PC-3 (cell line): ENCODE measurements around the gene HMX3.

ENCODE experiments used
- EZH2 ChIP-seq: fragments of 300-600 bp; sonication (generic); IDR thresholded peaks from one replicate; pipeline ENCODE4 v1.6.1; 2017; ENCODE audit warnings: antibody characterized with exemption, mild to moderate bottlenecking, low read length; ENCODE audit not compliant: unreplicated experiment
- EZH2phosphoT487 ChIP-seq: fragments of 300-600 bp; sonication (generic); IDR thresholded peaks from 2 replicates; pipeline ENCODE4 v1.6.1; 2018; ENCODE audit warnings: mild to moderate bottlenecking, antibody characterized with exemption, low read length, borderline replicate concordance
- TF ChIP-seq, protein P1 (sequence below): fragments of 300-600 bp; sonication (generic); conservative IDR thresholded peaks from 2 replicates; pipeline ENCODE4 v1.5.1; 2017; ENCODE audit warnings: antibody characterized with exemption, low read depth, mild to moderate bottlenecking, low read length

DNA sequence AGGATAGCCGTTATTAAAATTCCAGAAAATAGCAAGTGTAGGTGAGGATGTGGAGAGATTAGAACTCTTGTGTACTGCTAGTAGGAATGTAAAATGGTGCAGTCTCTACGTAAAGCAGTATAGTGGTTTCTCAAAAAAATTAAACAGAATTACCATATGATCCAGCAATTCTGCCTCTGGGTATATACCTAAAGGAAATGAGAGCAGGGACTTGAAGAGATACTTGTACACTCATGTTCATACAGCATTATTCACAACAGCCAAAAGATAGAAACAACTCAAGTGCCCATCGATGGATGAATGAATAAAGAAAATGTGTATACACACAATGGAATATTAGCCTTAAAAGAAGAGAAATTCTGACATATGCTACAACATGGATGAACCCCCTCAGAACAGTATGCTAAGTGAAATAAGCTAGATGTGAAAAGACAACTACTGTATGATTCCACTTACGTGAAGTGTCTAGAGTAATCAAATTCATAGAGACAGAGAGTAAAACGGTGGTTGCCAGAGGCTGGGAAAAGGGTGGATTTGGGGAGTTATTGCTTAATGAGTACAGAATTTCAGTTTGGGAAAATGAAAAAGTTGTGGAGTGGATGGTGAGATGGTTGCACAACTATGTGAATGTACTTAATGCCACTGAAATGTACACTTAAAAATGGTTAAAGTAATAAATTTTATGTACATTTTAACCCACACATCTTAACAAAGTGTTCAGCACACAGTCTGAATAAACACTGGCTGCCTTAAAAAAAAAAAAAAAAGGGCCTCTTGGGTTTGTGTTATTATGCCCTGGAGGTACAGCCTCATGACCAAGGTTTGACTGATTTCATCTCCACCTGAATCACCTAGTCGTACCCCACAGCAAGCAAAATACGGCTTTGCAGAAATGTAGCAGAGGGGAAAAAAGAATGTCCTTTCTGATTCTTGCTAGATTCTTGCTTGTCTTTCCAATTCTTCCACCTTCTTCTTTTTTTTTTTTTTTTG is 44.6 kb downstream of the HMX3 start:
- TF ChIP-seq, protein P1, sequence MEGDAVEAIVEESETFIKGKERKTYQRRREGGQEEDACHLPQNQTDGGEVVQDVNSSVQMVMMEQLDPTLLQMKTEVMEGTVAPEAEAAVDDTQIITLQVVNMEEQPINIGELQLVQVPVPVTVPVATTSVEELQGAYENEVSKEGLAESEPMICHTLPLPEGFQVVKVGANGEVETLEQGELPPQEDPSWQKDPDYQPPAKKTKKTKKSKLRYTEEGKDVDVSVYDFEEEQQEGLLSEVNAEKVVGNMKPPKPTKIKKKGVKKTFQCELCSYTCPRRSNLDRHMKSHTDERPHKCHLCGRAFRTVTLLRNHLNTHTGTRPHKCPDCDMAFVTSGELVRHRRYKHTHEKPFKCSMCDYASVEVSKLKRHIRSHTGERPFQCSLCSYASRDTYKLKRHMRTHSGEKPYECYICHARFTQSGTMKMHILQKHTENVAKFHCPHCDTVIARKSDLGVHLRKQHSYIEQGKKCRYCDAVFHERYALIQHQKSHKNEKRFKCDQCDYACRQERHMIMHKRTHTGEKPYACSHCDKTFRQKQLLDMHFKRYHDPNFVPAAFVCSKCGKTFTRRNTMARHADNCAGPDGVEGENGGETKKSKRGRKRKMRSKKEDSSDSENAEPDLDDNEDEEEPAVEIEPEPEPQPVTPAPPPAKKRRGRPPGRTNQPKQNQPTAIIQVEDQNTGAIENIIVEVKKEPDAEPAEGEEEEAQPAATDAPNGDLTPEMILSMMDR, result no peak
- TF ChIP-seq EZH2 (no peak), EZH2phosphoT487 (no peak)
